GM11168 (cell line): ENCODE data around the gene BMP2K.

Experiments
- in situ Hi-C: fragments of 300-500 bp; cut with MboI; formaldehyde crosslinking; loops from one replicate; pipeline ENCODE4 v1.12.0; 2022; ENCODE audit warnings: low sequenced_read_pairs; ENCODE audit not compliant: unreplicated experiment

BMP2K gene

GRCh38 chr4:78763763-78764387 is 12.3 kb upstream of the BMP2K start:
- in situ Hi-C loops = no loop called here

GRCh38 chr4:78764498-78764961 is 11.6 kb upstream of the BMP2K start:
- in situ Hi-C loops = no loop called here

- in situ Hi-C loops = no loop called here
Measured at GRCh38 chr4:78765432-78766006, 10.6 kb upstream of the BMP2K start.

GRCh38 chr4:78766026-78766425 is 10.1 kb upstream of the BMP2K start:
- in situ Hi-C loops = no loop called here

- in situ Hi-C loops = no loop called here
Measured at GRCh38 chr4:78766650-78767049, 9.5 kb upstream of the BMP2K start.

- in situ Hi-C loops = no loop called here
Measured at GRCh38 chr4:78767350-78767749, 8.8 kb upstream of the BMP2K start.

GRCh38 chr4:78768452-78769180 is 7.5 kb upstream of the BMP2K start:
- in situ Hi-C loops = no loop called here

- in situ Hi-C loops = no loop called here
Measured at GRCh38 chr4:78770091-78770642, 6.0 kb upstream of the BMP2K start.

- in situ Hi-C loops = no loop called here
Measured at GRCh38 chr4:78772526-78773091, 3.5 kb upstream of the BMP2K start.

- in situ Hi-C loops = no loop called here
Measured at GRCh38 chr4:78774417-78774816, 1.7 kb upstream of the BMP2K start.

- in situ Hi-C loops = no loop called here
Measured at GRCh38 chr4:78775303-78776078, 659 bp upstream of the BMP2K start.

GRCh38 chr4:78776729-78777575 is 802 bp downstream of the BMP2K start:
- in situ Hi-C loops = no loop called here

- in situ Hi-C loops = no loop called here
Measured at GRCh38 chr4:78777576-78777940, 1.4 kb downstream of the BMP2K start.

GRCh38 chr4:78778530-78778929 is 2.4 kb downstream of the BMP2K start:
- in situ Hi-C loops = no loop called here

- in situ Hi-C loops = no loop called here
Measured at GRCh38 chr4:78779280-78779679, 3.1 kb downstream of the BMP2K start.

GRCh38 chr4:78780093-78780492 is 3.9 kb downstream of the BMP2K start:
- in situ Hi-C loops = no loop called here

- in situ Hi-C loops = no loop called here
Measured at GRCh38 chr4:78781139-78781538, 5.0 kb downstream of the BMP2K start.

- in situ Hi-C loops = no loop called here
Measured at GRCh38 chr4:78781924-78782323, 5.8 kb downstream of the BMP2K start.

GRCh38 chr4:78784236-78784865 is 8.2 kb downstream of the BMP2K start:
- in situ Hi-C loops = no loop called here
